Measurements from ENCODE around the gene TMEM106B.

GRCh38 chr7:12207046-12207445 lies 4.0 kb upstream of the TMEM106B start:
- TF ChIP-seq ETV6 (CRISPR knock-in tag; IDR thresholded peaks at IDR 0.05) (no peak), CTCF (IDR thresholded peaks at IDR 0.05) (no peak), E2F4 (CRISPR knock-in tag; IDR thresholded peaks at IDR 0.05; ENCODE audit: borderline replicate concordance, low read depth) (no peak), NR3C1 (CRISPR knock-in tag; conservative IDR thresholded peaks at IDR 0.05; ENCODE audit: low read depth) (no peak), SP1 (CRISPR knock-in tag; conservative IDR thresholded peaks at IDR 0.05) (no peak), SOX15 (CRISPR knock-in tag; IDR thresholded peaks at IDR 0.05) (no peak), RELA (CRISPR knock-in tag; IDR thresholded peaks at IDR 0.05; ENCODE audit: borderline replicate concordance) (no peak), ZNF512 (CRISPR knock-in tag; IDR thresholded peaks at IDR 0.05; ENCODE audit: borderline replicate concordance) (no peak), ZNF263 (CRISPR knock-in tag; IDR thresholded peaks at IDR 0.05; ENCODE audit: low read depth) (no peak), ZSCAN18 (CRISPR knock-in tag; IDR thresholded peaks at IDR 0.05) (no peak), E2F1 (CRISPR knock-in tag; IDR thresholded peaks at IDR 0.05) (no peak), ZNF121 (CRISPR knock-in tag; IDR thresholded peaks at IDR 0.05) (no peak)

Data from WTC11 (cell line).